ENCODE measurements around the gene ABI1.

The ABI1 gene

DNA sequence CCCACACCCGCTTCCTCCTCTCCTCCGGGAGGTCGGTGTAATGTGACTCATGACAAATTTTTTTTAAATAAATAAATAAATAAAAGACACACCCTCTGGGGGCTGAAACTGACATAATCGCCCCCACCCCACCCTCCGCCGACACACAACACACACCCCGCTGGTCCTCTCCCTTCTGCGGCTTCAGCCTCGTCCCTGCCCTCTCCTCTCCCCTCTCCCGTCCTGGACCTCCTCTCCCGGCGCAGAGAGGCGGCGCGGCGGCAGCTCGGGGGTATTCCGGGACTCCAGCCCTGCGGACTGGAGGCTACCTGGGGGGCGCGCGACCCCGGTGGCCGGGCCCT is 686 bp downstream of the ABI1 start (continued):
- TF ChIP-seq, protein P1, sequence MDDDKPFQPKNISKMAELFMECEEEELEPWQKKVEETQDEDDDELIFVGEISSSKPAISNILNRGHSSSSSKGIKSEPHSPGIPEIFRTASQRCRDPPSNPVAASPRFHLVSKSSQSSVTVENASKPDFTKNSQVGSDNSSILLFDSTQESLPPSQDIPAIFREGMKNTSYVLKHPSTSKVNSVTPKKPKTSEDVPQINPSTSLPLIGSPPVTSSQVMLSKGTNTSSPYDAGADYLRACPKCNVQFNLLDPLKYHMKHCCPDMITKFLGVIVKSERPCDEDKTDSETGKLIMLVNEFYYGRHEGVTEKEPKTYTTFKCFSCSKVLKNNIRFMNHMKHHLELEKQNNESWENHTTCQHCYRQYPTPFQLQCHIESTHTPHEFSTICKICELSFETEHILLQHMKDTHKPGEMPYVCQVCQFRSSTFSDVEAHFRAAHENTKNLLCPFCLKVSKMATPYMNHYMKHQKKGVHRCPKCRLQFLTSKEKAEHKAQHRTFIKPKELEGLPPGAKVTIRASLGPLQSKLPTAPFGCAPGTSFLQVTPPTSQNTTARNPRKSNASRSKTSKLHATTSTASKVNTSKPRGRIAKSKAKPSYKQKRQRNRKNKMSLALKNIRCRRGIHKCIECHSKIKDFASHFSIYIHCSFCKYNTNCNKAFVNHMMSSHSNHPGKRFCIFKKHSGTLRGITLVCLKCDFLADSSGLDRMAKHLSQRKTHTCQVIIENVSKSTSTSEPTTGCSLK (tag by site-specific recombination; IDR thresholded peaks at IDR 0.05) = no peak
- TF ChIP-seq EGR2 (tag by site-specific recombination; IDR thresholded peaks at IDR 0.05; ENCODE audit: low read depth) (peak; percentile 83), SP3 (tag by site-specific recombination; IDR thresholded peaks at IDR 0.05) (no peak; the same call in 1 of the 2 replicates), SP2 (tag by site-specific recombination; IDR thresholded peaks at IDR 0.05) (peak; percentile 69), ZNF133 (tag by site-specific recombination; IDR thresholded peaks at IDR 0.05) (no peak), ZNF510 (tag by site-specific recombination; IDR thresholded peaks at IDR 0.05; ENCODE audit: insufficient replicate concordance) (no peak), SALL2 (tag by site-specific recombination; IDR thresholded peaks at IDR 0.05; ENCODE audit: borderline replicate concordance) (no peak), ZFP69B (tag by site-specific recombination; IDR thresholded peaks at IDR 0.05) (no peak), HOXD13 (CRISPR knock-in tag; IDR thresholded peaks at IDR 0.05; ENCODE audit: borderline replicate concordance) (no peak), ZNF670 (tag by site-specific recombination; IDR thresholded peaks at IDR 0.05; ENCODE audit: low read depth) (no peak), ZNF664 (tag by site-specific recombination; IDR thresholded peaks at IDR 0.05) (no peak), ZNF292 (tag by site-specific recombination; IDR thresholded peaks at IDR 0.05; ENCODE audit: borderline replicate concordance, low read depth) (no peak), RBAK (tag by site-specific recombination; IDR thresholded peaks at IDR 0.05) (no peak), KLF9 (tag by site-specific recombination; IDR thresholded peaks at IDR 0.05; ENCODE audit: low read depth) (peak; percentile 79), ZNF16 (tag by site-specific recombination; IDR thresholded peaks at IDR 0.05; ENCODE audit: low read depth) (no peak), ZNF114 (tag by site-specific recombination; IDR thresholded peaks at IDR 0.05) (no peak), ZNF266 (tag by site-specific recombination; IDR thresholded peaks at IDR 0.05; ENCODE audit: low read depth) (no peak), SP7 (tag by site-specific recombination; IDR thresholded peaks at IDR 0.05) (peak; percentile 7; the same call in 1 of the 2 replicates), YY1 (tag by site-specific recombination; IDR thresholded peaks at IDR 0.05) (no peak), ZNF24 (tag by site-specific recombination; IDR thresholded peaks at IDR 0.05) (no peak), KLF8 (tag by site-specific recombination; IDR thresholded peaks at IDR 0.05) (peak; percentile 91), ZSCAN16 (tag by site-specific recombination; IDR thresholded peaks at IDR 0.05) (no peak)
- TF ChIP-seq, protein P2, sequence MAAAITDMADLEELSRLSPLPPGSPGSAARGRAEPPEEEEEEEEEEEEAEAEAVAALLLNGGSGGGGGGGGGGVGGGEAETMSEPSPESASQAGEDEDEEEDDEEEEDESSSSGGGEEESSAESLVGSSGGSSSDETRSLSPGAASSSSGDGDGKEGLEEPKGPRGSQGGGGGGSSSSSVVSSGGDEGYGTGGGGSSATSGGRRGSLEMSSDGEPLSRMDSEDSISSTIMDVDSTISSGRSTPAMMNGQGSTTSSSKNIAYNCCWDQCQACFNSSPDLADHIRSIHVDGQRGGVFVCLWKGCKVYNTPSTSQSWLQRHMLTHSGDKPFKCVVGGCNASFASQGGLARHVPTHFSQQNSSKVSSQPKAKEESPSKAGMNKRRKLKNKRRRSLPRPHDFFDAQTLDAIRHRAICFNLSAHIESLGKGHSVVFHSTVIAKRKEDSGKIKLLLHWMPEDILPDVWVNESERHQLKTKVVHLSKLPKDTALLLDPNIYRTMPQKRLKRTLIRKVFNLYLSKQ (tag by site-specific recombination; IDR thresholded peaks at IDR 0.05; ENCODE audit: borderline replicate concordance) = no peak
- TF ChIP-seq, protein P3, sequence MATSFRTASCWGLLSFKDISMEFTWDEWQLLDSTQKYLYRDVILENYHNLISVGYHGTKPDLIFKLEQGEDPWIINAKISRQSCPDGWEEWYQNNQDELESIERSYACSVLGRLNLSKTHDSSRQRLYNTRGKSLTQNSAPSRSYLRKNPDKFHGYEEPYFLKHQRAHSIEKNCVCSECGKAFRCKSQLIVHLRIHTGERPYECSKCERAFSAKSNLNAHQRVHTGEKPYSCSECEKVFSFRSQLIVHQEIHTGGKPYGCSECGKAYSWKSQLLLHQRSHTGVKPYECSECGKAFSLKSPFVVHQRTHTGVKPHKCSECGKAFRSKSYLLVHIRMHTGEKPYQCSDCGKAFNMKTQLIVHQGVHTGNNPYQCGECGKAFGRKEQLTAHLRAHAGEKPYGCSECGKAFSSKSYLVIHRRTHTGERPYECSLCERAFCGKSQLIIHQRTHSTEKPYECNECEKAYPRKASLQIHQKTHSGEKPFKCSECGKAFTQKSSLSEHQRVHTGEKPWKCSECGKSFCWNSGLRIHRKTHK (tag by site-specific recombination; IDR thresholded peaks at IDR 0.05) = no peak
- TF ChIP-seq, protein P4, sequence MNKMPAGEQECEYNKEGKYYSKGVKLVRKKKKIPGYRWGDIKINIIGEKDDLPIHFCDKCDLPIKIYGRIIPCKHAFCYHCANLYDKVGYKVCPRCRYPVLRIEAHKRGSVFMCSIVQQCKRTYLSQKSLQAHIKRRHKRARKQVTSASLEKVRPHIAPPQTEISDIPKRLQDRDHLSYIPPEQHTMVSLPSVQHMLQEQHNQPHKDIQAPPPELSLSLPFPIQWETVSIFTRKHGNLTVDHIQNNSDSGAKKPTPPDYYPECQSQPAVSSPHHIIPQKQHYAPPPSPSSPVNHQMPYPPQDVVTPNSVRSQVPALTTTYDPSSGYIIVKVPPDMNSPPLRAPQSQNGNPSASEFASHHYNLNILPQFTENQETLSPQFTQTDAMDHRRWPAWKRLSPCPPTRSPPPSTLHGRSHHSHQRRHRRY (tag by site-specific recombination; IDR thresholded peaks at IDR 0.05) = no peak
- TF ChIP-seq, protein P5, sequence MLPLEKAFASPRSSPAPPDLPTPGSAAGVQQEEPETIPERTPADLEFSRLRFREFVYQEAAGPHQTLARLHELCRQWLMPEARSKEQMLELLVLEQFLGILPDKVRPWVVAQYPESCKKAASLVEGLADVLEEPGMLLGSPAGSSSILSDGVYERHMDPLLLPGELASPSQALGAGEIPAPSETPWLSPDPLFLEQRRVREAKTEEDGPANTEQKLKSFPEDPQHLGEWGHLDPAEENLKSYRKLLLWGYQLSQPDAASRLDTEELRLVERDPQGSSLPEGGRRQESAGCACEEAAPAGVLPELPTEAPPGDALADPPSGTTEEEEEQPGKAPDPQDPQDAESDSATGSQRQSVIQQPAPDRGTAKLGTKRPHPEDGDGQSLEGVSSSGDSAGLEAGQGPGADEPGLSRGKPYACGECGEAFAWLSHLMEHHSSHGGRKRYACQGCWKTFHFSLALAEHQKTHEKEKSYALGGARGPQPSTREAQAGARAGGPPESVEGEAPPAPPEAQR (tag by site-specific recombination; IDR thresholded peaks at IDR 0.05) = no peak
- TF ChIP-seq, protein P6, sequence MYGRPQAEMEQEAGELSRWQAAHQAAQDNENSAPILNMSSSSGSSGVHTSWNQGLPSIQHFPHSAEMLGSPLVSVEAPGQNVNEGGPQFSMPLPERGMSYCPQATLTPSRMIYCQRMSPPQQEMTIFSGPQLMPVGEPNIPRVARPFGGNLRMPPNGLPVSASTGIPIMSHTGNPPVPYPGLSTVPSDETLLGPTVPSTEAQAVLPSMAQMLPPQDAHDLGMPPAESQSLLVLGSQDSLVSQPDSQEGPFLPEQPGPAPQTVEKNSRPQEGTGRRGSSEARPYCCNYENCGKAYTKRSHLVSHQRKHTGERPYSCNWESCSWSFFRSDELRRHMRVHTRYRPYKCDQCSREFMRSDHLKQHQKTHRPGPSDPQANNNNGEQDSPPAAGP (tag by site-specific recombination; IDR thresholded peaks at IDR 0.05) = no peak; the same call in none of the 2 replicates
- TF ChIP-seq, protein P7, sequence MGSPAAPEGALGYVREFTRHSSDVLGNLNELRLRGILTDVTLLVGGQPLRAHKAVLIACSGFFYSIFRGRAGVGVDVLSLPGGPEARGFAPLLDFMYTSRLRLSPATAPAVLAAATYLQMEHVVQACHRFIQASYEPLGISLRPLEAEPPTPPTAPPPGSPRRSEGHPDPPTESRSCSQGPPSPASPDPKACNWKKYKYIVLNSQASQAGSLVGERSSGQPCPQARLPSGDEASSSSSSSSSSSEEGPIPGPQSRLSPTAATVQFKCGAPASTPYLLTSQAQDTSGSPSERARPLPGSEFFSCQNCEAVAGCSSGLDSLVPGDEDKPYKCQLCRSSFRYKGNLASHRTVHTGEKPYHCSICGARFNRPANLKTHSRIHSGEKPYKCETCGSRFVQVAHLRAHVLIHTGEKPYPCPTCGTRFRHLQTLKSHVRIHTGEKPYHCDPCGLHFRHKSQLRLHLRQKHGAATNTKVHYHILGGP (tag by site-specific recombination; IDR thresholded peaks at IDR 0.05) = no peak

All from HEK293 (cell line).